OCI-LY7 (cell line): ENCODE measurements around the gene THRAP3.

Experiments used
- EZH2phosphoT487 ChIP-seq: fragments of 200-600 bp; sonication (generic); IDR thresholded peaks from 2 replicates; pipeline ENCODE4 v1.6.1; 2018; ENCODE audit warnings: low read depth, borderline replicate concordance, mild to moderate bottlenecking, mixed run types, antibody characterized with exemption, low read length, moderate library complexity, mixed read lengths
- TF ChIP-seq, protein P1 (sequence below): fragments of 200-600 bp; sonication (generic); conservative IDR thresholded peaks from 2 replicates; pipeline ENCODE4 v1.5.1; 2014; ENCODE audit warnings: mild to moderate bottlenecking, antibody characterized with exemption, low read length, moderate library complexity, mixed read lengths

DNA sequence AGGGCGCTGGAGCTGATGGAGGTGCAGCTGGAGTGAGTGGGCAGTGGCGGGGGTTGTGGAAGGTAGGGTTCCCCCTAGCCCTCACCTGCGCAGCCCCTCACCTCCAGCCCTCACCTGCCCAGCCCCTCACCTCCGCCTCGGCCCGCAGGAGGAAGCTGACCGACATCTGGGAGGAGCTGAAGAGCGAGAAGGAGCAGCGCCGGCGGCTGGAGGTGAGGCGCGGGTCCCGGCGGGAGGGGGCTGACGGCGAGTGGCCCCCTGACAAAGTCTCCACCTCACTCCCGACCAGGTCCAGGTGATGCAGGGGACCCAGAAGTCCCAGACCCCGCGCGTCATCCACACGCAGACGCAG lies 96.5 kb downstream of the THRAP3 start:
- TF ChIP-seq, protein P1, sequence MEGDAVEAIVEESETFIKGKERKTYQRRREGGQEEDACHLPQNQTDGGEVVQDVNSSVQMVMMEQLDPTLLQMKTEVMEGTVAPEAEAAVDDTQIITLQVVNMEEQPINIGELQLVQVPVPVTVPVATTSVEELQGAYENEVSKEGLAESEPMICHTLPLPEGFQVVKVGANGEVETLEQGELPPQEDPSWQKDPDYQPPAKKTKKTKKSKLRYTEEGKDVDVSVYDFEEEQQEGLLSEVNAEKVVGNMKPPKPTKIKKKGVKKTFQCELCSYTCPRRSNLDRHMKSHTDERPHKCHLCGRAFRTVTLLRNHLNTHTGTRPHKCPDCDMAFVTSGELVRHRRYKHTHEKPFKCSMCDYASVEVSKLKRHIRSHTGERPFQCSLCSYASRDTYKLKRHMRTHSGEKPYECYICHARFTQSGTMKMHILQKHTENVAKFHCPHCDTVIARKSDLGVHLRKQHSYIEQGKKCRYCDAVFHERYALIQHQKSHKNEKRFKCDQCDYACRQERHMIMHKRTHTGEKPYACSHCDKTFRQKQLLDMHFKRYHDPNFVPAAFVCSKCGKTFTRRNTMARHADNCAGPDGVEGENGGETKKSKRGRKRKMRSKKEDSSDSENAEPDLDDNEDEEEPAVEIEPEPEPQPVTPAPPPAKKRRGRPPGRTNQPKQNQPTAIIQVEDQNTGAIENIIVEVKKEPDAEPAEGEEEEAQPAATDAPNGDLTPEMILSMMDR, result no peak
- TF ChIP-seq EZH2phosphoT487, result no peak
